ENCODE results near the gene ZNF23.

ZNF23 gene

GRCh38 chr16:71406724-71407123 lies 55.3 kb downstream of the ZNF23 start:
- H3K4me3 ChIP-seq (ENCODE audit: low read depth, low read length), result no peak overlapping the region
- DNase-seq (ENCODE audit: low read depth), result no peak
- TF ChIP-seq CTCF (IDR thresholded peaks at IDR 0.05; ENCODE audit: low read depth, low read length, missing control alignments), result no peak

- DNase-seq (ENCODE audit: low read depth), result no peak
- no peak overlapping the region for H3K4me3 ChIP-seq (ENCODE audit: low read depth, low read length)
- no peak for TF ChIP-seq CTCF (IDR thresholded peaks at IDR 0.05; ENCODE audit: low read depth, low read length, missing control alignments)
Observed at GRCh38 chr16:71406316-71406715, 55.7 kb downstream of the ZNF23 start.

- H3K4me3 ChIP-seq (ENCODE audit: low read depth, low read length), result no peak overlapping the region
- TF ChIP-seq CTCF (IDR thresholded peaks at IDR 0.05; ENCODE audit: low read depth, low read length, missing control alignments), result no peak
- DNase-seq (ENCODE audit: low read depth), result no peak
Observed at GRCh38 chr16:71404364-71404763, 57.7 kb downstream of the ZNF23 start.

- no peak overlapping the region for H3K4me3 ChIP-seq (ENCODE audit: low read depth, low read length)
- TF ChIP-seq CTCF (IDR thresholded peaks at IDR 0.05; ENCODE audit: low read depth, low read length, missing control alignments), result no peak
- no peak for DNase-seq (ENCODE audit: low read depth)
Observed at GRCh38 chr16:71402674-71403073, 59.4 kb downstream of the ZNF23 start.

GRCh38 chr16:71402007-71402406 lies 60.0 kb downstream of the ZNF23 start:
- no peak for TF ChIP-seq CTCF (IDR thresholded peaks at IDR 0.05; ENCODE audit: low read depth, low read length, missing control alignments)
- no peak overlapping the region for H3K4me3 ChIP-seq (ENCODE audit: low read depth, low read length)
- DNase-seq (ENCODE audit: low read depth), result no peak

- no peak for TF ChIP-seq CTCF (IDR thresholded peaks at IDR 0.05; ENCODE audit: low read depth, low read length, missing control alignments)
- H3K4me3 ChIP-seq (ENCODE audit: low read depth, low read length), result no peak overlapping the region
- no peak for DNase-seq (ENCODE audit: low read depth)
Observed at GRCh38 chr16:71399801-71400563, 62.1 kb downstream of the ZNF23 start.

Measured in GM12864 (cell line).